Measurements from ENCODE around the gene HINT2. TPM values are rescaled to one million over a fixed set of nuclear protein-coding genes. Genes with fewer than 3 reads are reported as not detected.

The HINT2 gene
- total RNA-seq, 1 experiment from 2014 or later = 51.5 TPM

- H3K27me3 ChIP-seq (replicated peaks; ENCODE audit: insufficient read depth, low read depth, low read length, poor library complexity) = no peaks in the 10 kb centered on the region
- peaks cover 13% of the 10 kb centered on the region for H3K4me1 ChIP-seq (ENCODE audit: insufficient read depth, low read length, poor library complexity, severe bottlenecking)
- no peak overlapping the region for H3K27ac ChIP-seq (ENCODE audit: low read depth, low read length, poor library complexity, severe bottlenecking)
- TF ChIP-seq, protein P1, sequence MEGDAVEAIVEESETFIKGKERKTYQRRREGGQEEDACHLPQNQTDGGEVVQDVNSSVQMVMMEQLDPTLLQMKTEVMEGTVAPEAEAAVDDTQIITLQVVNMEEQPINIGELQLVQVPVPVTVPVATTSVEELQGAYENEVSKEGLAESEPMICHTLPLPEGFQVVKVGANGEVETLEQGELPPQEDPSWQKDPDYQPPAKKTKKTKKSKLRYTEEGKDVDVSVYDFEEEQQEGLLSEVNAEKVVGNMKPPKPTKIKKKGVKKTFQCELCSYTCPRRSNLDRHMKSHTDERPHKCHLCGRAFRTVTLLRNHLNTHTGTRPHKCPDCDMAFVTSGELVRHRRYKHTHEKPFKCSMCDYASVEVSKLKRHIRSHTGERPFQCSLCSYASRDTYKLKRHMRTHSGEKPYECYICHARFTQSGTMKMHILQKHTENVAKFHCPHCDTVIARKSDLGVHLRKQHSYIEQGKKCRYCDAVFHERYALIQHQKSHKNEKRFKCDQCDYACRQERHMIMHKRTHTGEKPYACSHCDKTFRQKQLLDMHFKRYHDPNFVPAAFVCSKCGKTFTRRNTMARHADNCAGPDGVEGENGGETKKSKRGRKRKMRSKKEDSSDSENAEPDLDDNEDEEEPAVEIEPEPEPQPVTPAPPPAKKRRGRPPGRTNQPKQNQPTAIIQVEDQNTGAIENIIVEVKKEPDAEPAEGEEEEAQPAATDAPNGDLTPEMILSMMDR (conservative IDR thresholded peaks at IDR 0.05; ENCODE audit: low read depth, low read length) = no peak
- no peak for TF ChIP-seq EZH2 (IDR thresholded peaks at IDR 0.05; ENCODE audit: borderline replicate concordance, low read depth, low read length, poor library complexity, severe bottlenecking)
- ChIA-PET CTCF (interaction anchor here (0.5 kb wide), 1 partner anchor 292 kb away, joined by 5 read pairs; no protein-coding TSS in a partner anchor), POLR2A (ENCODE audit: low non-redundant PET) (no interaction called here)
- DNase-seq (ENCODE audit: low spot score) = no peak
- H3K4me3 ChIP-seq (ENCODE audit: low read depth, low read length, poor library complexity, severe bottlenecking) = no peak overlapping the region
- BruUV-seq (replicated peaks) = no TSS peak
- intact Hi-C loops (cut with micrococcal nuclease; ENCODE audit: unreplicated experiment) = loop anchor here (5.0 to 10.0 kb wide), 4 partner anchors 53 to 205 kb away; partner anchors contain the start of genes CCDC107, CREB3, RMRP and TESK1
- H3K9me3 ChIP-seq (ENCODE audit: low read depth, low read length, poor library complexity, severe bottlenecking) = no peaks in the 10 kb centered on the region
- no peaks in the 10 kb centered on the region for H3K36me3 ChIP-seq (ENCODE audit: insufficient read depth, low read length, poor library complexity, severe bottlenecking)
Measured at GRCh38 chr9:35810122-35810521, 4.7 kb downstream of the HINT2 start.

DNA sequence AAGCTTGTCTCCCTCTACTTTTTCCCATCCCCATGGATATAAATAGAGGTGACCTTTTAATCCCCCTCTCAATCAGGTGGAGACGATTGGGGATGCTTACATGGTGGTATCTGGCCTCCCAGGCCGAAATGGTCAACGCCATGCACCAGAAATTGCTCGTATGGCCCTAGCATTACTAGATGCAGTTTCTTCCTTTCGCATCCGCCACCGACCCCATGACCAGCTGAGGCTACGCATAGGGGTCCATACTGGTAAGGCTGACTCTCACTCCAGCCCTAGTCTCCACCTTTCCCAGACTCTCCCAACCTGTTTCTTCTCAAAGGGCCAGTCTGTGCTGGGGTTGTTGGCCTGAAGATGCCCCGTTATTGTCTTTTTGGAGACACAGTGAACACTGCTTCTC is 6.4 kb downstream of the HINT2 start:
- intact Hi-C loops (cut with micrococcal nuclease; ENCODE audit: unreplicated experiment) = no loop called here
- ChIA-PET CTCF (interaction anchor here (0.6 kb wide), 2 partner anchors 57 to 440 kb away, joined by 5 to 8 read pairs; no protein-coding TSS in a partner anchor), POLR2A (ENCODE audit: low non-redundant PET) (no interaction called here)
- DNase-seq (ENCODE audit: low spot score) = no peak
- Histone ChIP-seq H3K27me3 (replicated peaks; ENCODE audit: insufficient read depth, low read depth, low read length, poor library complexity) (no peaks in the 10 kb centered on the region), H3K9me3 (ENCODE audit: low read depth, low read length, poor library complexity, severe bottlenecking) (no peaks in the 10 kb centered on the region), H3K36me3 (ENCODE audit: insufficient read depth, low read length, poor library complexity, severe bottlenecking) (no peaks in the 10 kb centered on the region), H3K27ac (ENCODE audit: low read depth, low read length, poor library complexity, severe bottlenecking) (no peak overlapping the region), H3K4me3 (ENCODE audit: low read depth, low read length, poor library complexity, severe bottlenecking) (no peak overlapping the region), H3K4me1 (ENCODE audit: insufficient read depth, low read length, poor library complexity, severe bottlenecking) (peaks cover 3% of the 10 kb centered on the region)
- TF ChIP-seq, protein P1 (conservative IDR thresholded peaks at IDR 0.05; ENCODE audit: low read depth, low read length) = no peak
- TF ChIP-seq EZH2 (IDR thresholded peaks at IDR 0.05; ENCODE audit: borderline replicate concordance, low read depth, low read length, poor library complexity, severe bottlenecking) = no peak
- BruUV-seq (replicated peaks) = no TSS peak

- Histone ChIP-seq H3K36me3 (ENCODE audit: insufficient read depth, low read length, poor library complexity, severe bottlenecking) (peaks cover 5% of the 10 kb centered on the region), H3K27ac (ENCODE audit: low read depth, low read length, poor library complexity, severe bottlenecking) (no peak overlapping the region), H3K9me3 (ENCODE audit: low read depth, low read length, poor library complexity, severe bottlenecking) (no peaks in the 10 kb centered on the region), H3K4me3 (ENCODE audit: low read depth, low read length, poor library complexity, severe bottlenecking) (no peak overlapping the region), H3K4me1 (ENCODE audit: insufficient read depth, low read length, poor library complexity, severe bottlenecking) (no peaks in the 10 kb centered on the region), H3K27me3 (replicated peaks; ENCODE audit: insufficient read depth, low read depth, low read length, poor library complexity) (no peaks in the 10 kb centered on the region)
- DNase-seq (ENCODE audit: low spot score) = no peak
- intact Hi-C loops (cut with micrococcal nuclease; ENCODE audit: unreplicated experiment) = no loop called here
- ChIA-PET CTCF (no interaction called here), POLR2A (ENCODE audit: low non-redundant PET) (no interaction called here)
- no TSS peak for BruUV-seq (replicated peaks)
- TF ChIP-seq EZH2 (IDR thresholded peaks at IDR 0.05; ENCODE audit: borderline replicate concordance, low read depth, low read length, poor library complexity, severe bottlenecking) = no peak
- TF ChIP-seq, protein P1 (conservative IDR thresholded peaks at IDR 0.05; ENCODE audit: low read depth, low read length) = no peak
Measured at GRCh38 chr9:35806101-35806500, 8.7 kb downstream of the HINT2 start.

Data from A673 (cell line).